Activated CD8-positive, alpha-beta memory T cell treated with anti-CD3 and anti-CD28 coated beads for 1 hour (primary cell): ENCODE measurements around the gene SCN2A.
A peak's percentile ranks its signal among the peaks of the same experiment; 100 is the strongest.
"Not testable (repeated sequence)": the region's sequence is repeated elsewhere in the genome, so short reads cannot be mapped to it uniquely, and the experiment has no call there.

Experiments
- DNase-seq, 2 donors: peaks; one replicate each; pipeline ENCODE4 v3.0.0-alpha.2; 2020; ENCODE audit warnings: low read depth in 1 of 2; ENCODE audit errors: extremely low read depth in 1 of 2

The SCN2A gene

DNA sequence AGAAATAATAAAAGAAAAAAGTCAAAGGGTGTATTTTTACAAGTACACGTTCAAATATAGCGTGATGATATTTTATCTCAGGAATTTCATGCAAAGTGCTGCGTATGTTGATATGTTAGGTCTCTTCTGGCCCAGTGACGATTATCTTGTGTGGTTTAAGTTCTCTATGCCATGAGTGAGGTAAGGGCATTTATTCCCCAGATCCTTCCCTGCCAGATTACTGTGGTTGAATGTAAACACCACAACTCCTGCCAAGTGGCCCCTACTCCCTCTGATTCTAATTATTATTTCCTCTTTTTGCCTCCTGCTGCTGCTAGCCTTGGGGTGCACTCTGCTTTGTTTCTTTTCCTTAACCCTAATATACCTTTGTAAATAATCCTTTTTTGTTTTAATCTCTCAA is 12.2 kb downstream of the SCN2A start:
- DNase-seq: no peak

DNA sequence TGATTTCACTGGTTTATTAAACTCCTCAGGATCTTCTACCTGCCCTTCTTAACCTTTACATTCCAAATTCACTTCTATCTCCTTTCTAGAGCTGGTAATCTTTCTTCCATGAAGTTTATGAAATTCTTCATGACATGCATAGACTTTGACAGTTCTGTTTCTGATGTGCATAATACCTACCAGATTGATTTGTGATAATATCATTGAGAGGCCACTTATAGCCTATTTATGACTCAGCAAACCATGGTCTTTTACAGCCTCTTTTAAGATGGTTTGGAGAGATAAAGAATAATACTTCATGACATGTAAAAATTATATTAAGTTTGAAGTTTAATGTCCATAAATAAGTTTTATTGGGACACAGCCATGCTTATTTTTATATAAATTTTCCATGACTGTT is 14.0 kb downstream of the SCN2A start:
- no peak for DNase-seq

GRCh38 chr2:165256618-165257017 is 17.4 kb downstream of the SCN2A start:
- DNase-seq: no peak

- DNase-seq: not testable (repeated sequence)
Observed at GRCh38 chr2:165260347-165260746, 21.1 kb downstream of the SCN2A start.

DNA sequence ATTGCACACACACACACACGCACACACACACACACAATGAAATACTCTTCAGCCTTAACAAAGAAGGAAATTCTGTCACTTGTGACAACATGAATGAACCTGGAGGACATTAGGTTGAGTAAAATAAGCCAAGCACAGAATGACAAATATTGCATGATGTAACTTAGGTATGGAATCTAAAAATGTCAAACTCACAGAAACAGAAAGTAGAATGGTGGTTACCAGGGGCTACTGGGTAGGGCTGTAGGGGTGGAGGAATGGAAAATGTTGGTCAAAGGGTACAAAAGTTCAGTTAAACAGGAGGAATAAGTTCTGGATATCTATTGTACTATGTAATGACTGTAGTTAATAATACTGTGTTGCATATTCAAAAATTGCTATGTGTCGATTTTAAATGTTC is 29.5 kb downstream of the SCN2A start:
- DNase-seq: no peak

DNA sequence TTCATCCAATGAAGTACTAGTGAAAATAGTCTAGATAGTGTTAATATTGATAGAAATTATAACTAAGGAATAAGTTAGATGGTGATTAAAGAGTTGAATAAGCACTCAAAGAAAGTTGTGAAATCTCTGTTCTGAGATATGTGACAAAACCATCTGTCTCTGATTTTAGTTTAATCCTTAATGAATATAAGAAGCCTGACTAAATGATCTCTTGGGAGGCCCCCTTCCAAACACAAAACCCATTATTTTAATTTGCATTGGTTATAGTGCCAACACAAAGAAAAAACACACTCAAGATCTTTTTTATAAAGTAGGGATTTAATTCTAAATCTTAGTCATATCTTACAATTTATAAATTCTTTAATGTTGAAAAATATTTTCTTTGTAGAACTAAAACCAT is 34.0 kb downstream of the SCN2A start:
- no peak for DNase-seq

GRCh38 chr2:165274698-165275097 is 35.5 kb downstream of the SCN2A start:
- no peak for DNase-seq

DNA sequence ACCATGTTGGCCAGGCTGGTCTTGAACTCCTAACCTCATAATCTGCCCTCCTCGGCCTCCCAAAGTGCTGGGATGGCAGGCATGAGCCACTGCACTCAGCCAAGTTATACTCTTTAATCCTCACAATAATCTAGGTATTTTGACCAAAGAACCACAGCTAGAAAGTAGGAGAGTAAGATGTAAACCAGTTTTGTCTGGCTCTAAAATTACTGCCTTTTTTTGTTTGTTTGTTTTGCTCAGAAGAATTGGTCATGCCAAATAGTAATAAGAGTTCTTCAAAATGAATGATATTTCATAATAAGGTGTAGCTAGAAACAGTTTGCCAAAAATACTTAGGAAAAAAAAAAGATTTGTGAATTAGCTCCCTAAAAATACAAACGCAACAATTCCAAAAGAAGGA is 36.7 kb downstream of the SCN2A start:
- no peak for DNase-seq

GRCh38 chr2:165277295-165277694 is 38.1 kb downstream of the SCN2A start:
- DNase-seq: no peak

GRCh38 chr2:165277860-165278656 is 38.8 kb downstream of the SCN2A start:
- DNase-seq: no peak

- DNase-seq: no peak
Observed at GRCh38 chr2:165280356-165280755, 41.1 kb downstream of the SCN2A start.

DNA sequence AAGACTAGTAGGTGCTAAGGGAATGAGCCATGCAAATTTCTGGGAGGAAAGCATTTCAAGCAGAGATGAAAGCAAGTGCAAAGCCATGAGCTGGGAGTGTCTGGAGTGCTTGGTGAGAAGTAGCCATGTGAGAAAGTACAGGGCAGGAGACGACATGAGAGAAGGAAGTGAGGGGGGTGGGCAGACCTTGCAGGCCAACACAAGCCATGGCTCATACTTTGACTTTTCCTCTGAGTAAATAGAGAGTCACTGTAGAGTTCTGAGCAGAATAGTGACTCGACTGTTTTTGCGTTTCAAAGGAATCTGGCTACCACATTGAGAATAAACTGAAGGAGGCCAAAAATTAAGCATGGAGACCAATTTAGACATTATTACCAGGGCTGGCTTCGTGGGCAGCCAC is 42.2 kb downstream of the SCN2A start:
- no peak for DNase-seq

DNA sequence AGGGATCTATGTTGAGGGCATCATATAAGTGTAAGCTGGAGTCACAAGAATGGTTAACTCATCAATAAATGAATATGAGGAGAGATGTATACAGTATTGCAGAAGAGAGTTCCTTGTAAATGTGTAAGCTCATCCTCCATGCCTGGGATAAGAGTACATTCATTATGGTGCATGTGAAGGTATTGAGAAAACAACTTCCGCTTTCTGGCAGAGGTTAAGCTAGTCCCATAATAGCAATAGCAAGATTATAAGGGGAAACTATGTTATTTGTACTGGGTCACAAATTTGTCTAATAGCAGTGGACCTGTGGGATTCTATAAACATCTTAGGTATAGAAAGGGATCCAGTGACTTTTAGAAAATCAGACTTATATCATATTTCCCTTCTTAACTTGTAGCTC is 44.1 kb downstream of the SCN2A start:
- no peak for DNase-seq

GRCh38 chr2:165287094-165287778 is 48.0 kb downstream of the SCN2A start:
- DNase-seq: no peak

DNA sequence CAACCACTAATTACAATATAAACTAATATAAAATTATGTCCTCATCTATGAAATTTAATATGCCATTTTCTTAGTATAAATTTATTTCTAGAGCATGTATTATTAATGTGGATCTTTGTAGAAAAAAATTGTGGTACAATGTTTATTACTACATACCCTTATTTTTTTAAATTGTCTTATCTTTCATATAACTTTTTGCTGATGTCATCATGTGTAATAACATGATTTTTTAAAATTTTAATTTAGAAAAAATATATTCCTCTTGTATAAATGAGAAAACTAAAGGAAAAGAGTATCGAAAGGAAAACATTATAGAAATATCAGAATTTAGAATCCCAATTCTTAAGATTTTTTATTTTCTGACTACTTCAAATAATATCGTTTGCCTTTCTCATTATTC is 49.9 kb downstream of the SCN2A start:
- DNase-seq: no peak

DNA sequence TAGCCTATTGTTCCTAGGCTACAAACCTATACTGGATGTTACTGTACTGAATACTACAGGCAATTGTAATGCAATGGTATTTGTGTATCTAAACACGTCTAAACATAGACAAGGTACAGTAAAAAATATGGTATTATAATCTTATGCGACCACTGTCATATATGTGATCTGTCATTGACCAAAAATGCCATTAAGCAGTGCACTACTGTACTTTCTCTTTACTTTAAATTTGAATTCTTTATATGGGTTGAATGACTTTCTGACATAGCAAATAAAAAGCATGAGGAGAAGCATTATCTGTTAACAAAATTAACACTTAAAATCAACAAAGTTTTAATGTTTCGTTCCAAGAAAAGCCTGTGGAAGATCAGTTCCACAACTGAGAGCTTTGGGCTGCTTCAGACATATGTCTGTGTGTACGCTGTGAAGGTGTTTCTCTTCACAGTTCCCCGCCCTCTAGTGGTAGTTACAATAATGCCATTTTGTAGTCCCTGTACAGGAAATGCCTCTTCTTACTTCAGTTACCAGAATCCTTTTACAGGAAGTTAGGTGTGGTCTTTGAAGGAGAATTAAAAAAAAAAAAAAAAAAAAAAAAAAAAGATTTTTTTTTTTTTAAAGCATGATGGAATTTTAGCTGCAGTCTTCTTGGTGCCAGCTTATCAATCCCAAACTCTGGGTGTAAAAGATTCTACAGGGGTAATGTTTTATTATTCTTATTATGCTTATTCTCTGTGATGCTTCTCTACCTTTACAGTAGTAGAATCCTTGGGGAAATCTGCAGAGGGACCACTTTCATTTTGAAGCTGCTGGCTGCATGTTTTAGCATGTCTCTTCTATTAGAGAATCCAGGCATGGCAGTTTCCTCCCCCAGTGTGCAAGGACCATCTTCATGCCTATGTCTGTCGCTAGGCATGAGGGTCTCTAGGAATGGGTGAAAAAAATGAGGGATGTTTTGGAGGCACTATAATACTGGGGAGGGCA is 54.5 kb downstream of the SCN2A start:
- peak in 1 of 2 donors; percentile 0 for DNase-seq

DNA sequence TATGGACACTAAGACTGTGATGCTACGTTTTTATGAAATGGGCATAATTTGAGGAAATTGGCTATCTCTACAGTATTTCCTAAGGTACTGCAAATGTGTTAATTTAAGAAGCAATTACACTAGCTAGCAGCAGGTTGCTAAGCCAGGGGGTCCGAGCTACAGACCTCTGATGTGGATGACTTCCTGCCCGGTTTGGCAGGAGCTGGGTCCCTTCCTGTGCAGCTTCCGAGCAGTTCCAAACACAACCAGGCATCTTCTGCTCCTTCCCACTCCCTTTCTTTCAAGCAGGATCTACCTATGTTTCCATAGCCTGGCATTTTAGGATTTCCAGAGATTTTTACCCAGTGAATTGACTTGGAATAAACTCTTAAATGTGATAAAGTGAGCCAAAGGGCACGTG is 55.7 kb downstream of the SCN2A start:
- DNase-seq: no peak

DNA sequence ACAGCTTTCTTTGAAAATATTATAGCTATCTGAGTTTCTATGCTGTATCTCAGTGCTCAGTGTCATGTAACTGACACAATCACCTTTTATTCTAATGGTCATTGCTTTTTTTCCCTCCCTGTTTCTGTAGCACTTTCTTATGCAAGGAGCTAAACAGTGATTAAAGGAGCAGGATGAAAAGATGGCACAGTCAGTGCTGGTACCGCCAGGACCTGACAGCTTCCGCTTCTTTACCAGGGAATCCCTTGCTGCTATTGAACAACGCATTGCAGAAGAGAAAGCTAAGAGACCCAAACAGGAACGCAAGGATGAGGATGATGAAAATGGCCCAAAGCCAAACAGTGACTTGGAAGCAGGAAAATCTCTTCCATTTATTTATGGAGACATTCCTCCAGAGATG is 56.4 kb downstream of the SCN2A start:
- no peak for DNase-seq

GRCh38 chr2:165305391-165306096 is 66.3 kb downstream of the SCN2A start:
- no peak for DNase-seq

DNA sequence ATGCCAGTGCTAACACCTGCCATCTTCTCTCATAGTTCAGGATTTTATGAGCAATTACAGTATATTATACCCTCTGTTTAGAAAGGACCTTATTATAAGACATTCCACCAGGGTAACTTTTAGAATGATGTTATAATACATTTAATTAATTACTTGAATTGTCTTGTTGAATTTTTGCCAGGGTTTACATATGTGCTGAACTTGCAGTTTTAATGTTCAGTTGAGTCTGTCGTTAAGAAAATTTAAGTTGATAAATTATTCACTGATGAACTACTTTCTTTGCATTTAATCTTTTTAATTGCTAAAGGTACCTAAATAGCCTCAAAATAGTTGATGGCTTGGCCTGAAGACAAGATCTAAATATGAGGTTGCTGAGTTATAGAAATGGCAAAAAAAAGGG is 68.1 kb downstream of the SCN2A start:
- DNase-seq: no peak

DNA sequence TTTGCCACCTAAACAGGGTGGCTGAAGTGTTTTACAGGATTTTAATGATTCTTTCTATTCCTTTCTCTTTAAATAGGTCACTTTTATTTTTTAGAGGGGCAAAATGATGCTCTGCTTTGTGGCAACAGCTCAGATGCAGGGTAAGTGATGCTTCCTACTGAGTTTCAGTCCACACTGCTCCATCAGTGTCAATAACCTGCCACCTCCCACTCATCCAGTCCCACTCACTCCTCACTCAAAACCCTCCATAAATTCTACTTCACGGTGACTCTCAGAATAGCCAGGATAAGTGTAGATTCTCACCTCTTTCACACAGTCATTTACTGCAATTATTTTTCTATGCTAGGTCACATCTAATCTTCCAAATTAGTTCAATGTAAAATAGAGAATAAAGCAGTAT is 72.7 kb downstream of the SCN2A start:
- no peak for DNase-seq
